Jurkat, Clone E6-1 (cell line): ENCODE measurements around the gene IQCK.

Experiments used
- DNase-seq: peaks from one replicate; pipeline ENCODE4 v3.0.0-alpha.2; 2011; ENCODE audit warnings: low read depth, low spot score
- H3K4me3 ChIP-seq: 2 replicates; pipeline ENCODE4 v1.5.1; 2011; ENCODE audit warnings: mild to moderate bottlenecking, low read length, control low read depth, moderate library complexity

IQCK gene

DNA sequence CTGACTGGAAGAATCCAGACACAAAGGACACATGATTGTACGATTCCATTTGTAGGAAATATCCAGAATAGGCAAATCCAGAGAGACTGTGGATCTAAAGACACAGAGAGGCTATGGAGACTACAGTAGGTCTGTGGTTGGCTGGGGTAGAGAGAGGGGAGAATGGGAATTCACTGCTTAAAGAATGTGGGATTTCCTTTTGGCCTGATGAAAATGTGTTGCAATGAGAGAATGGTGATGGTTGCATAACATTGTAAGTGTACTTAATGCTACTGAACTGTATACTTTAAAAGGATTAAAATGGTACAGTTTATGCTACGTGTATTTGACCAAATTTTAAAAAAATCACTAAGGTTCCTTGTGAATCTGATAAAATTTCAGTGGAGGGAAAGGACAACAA, 104.5 kb downstream of the IQCK start:
- no peak for DNase-seq
- no peak overlapping the region for H3K4me3 ChIP-seq

DNA sequence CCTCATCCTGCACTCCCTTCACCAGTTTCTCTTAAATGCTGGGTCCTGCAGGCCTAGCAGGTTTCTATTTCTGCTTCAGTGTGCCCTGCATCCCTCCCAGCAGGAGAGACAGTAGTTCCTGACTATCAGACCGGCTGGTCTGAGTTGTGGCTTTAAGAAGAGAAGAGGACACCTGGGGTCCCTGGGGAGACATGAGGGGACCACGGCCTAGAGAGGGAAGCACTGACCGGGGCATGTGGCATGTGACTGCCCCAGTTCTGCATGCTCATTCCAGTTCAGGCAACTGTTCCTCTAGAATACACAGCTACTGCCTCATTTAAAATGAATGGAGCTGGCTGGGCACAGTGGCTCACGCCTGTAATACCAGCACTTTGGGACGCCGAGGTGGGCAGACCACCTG, 105.3 kb downstream of the IQCK start:
- DNase-seq = no peak
- no peak overlapping the region for H3K4me3 ChIP-seq

DNA sequence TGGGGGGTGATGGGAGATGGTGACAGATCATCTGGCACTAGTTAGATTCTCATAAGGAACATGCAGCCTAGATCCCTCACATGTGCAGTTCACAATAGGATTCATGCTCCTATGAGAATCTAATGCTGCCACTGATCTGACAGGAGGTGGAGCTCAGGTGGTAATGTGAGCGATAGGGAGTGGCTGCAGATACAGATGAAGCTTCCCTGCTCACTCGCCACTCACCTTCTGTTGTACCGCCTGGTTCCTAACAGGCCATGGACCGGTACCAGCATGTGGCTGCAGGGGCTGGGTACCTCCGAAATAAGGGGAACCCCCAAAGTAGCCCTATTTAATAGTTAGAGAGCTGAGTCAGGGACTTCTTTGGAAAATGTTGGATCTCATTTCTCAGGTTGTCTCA, 106.1 kb downstream of the IQCK start:
- no peak overlapping the region for H3K4me3 ChIP-seq
- DNase-seq = no peak

- H3K4me3 ChIP-seq = no peak overlapping the region
- no peak for DNase-seq
Observed at GRCh38 chr16:19829844-19830692, 112.0 kb downstream of the IQCK start.

- H3K4me3 ChIP-seq = no peak overlapping the region
- DNase-seq = no peak
Observed at GRCh38 chr16:19830902-19831560, 113.0 kb downstream of the IQCK start.

DNA sequence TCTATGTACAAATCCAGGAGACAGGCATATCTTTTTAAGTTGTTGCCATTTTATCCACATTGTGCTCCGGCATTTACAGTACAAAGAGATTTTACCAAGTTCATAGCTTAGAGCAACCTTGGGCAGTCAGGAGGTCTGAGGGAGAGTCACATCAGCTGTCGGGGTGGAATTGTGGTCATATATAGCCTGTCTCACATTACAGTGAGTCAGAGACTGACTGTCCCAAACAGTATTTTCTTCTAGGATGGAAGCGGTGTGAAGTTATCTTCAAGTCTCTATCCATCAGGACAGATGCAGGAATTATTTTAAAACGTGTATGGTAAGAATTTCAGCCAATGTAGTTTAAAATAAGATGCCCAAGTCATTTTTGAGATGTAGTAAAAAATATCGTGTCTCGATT, 113.6 kb downstream of the IQCK start:
- no peak overlapping the region for H3K4me3 ChIP-seq

GRCh38 chr16:19833176-19833575, 115.1 kb downstream of the IQCK start:
- no peak for DNase-seq
- H3K4me3 ChIP-seq = no peak overlapping the region

More for the DNA sequence above, 113.6 kb downstream of the IQCK start:
- no peak for DNase-seq

DNA sequence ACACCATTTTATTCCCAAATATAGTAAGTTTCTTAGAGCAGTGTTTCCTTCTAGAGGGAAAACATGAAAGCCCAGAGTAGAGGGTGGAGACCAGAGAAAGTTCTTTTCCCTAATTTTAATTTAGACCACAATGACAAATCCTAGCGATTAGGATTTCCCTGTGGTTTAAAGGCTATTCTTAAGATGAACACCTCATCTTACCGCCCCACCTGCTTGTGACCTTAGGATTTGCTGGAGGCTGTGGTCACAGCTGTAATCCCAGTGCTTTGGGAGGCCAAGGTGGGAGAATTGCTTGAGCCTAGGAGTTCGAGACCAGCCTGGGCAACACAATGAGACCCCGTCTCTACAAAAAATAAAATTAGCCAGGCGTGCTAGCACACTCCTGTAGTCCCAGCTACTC, 115.5 kb downstream of the IQCK start:
- H3K4me3 ChIP-seq = no peak overlapping the region
- DNase-seq = no peak

- H3K4me3 ChIP-seq = no peak overlapping the region
- DNase-seq = no peak
Observed at GRCh38 chr16:19835196-19835595, 117.1 kb downstream of the IQCK start.

GRCh38 chr16:19835968-19836421, 117.9 kb downstream of the IQCK start:
- H3K4me3 ChIP-seq = no peak overlapping the region
- no peak for DNase-seq

GRCh38 chr16:19837331-19837980, 119.4 kb downstream of the IQCK start:
- no peak overlapping the region for H3K4me3 ChIP-seq
- no peak for DNase-seq

DNA sequence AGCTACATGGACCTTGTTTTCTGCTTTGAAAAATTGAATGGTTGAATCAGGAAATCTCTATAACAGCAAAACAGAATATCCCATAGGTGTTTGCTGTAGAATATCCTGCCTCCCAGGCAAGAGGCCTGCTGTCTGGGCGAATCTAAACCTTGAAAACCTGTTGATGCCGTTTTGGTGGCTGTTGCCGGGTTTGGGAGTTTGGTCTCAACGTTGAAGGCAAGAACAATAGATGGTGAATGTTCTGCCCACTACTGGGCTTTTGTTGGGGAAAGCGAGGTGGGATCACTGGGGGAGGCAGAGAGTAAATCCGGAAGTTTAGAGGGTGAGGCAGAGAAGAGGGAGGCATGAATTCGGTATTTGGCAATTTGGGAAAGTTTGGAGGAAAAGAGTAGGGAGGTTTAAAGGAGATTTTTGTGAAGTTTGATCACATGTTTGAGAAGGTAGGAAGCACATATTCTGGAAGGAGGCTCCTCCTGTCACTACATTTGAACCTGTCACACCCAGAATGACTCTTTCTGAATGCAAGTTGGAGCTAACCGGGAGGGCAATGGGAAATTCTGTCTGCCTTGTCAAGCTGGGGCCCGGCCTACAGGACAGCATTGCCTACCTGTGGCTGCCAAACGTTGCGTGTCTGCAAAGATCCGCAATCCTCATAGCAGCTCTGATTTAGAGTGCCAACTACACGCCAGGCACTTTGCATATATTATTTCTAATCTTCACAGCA, 120.1 kb downstream of the IQCK start:
- no peak overlapping the region for H3K4me3 ChIP-seq
- DNase-seq = no peak

DNA sequence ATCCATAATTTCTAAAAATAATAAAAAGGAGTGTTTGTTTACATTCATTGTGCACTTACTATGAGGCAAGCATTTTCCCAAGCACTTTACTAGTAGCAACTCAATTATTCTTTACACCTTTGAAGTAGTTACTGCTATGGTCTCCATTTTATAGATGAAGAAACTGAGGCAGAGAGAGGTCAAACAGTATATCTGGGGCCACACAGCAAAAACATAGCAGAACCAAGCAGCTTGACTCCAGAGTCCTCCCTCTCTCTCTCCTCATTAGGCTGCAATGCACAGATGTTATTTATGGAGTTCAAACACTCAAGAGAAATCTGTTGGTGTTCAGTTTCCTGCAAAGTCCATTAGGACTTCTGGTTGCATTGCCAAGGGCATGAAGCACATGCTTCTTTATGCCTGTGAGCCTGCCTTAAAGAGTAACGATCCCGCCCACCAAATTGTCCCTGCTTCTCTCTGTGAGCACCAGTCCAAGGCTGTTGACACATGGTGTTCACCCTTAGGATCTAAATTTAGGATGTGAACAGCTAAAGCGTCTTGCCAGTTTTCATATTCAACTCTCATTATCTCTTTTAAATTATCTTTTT, 122.5 kb downstream of the IQCK start:
- H3K4me3 ChIP-seq = no peak overlapping the region
- DNase-seq = no peak

GRCh38 chr16:19841184-19841583, 123.1 kb downstream of the IQCK start:
- no peak overlapping the region for H3K4me3 ChIP-seq
- no peak for DNase-seq

- H3K4me3 ChIP-seq = no peak overlapping the region
- no peak for DNase-seq
Observed at GRCh38 chr16:19842426-19843157, 124.5 kb downstream of the IQCK start.

GRCh38 chr16:19843371-19843770, 125.3 kb downstream of the IQCK start:
- no peak for DNase-seq

GRCh38 chr16:19844945-19845641, 127.0 kb downstream of the IQCK start:
- H3K4me3 ChIP-seq = no peak overlapping the region
- DNase-seq = no peak

More at GRCh38 chr16:19843371-19843770, 125.3 kb downstream of the IQCK start:
- H3K4me3 ChIP-seq = no peak overlapping the region

- no peak for DNase-seq
- H3K4me3 ChIP-seq = no peak overlapping the region
Observed at GRCh38 chr16:19846436-19846835, 128.4 kb downstream of the IQCK start.
